A549 (cell line): ENCODE results near the gene RAET1L. TPM values are rescaled to one million over a fixed set of nuclear protein-coding genes. Genes with fewer than 3 reads are reported as not detected.

ENCODE experiments used
- ATAC-seq, 2 experiments: fragments of 200-7000 bp in 1 of 2; fragments of >200 bp in 1 of 2; cut with Nextera tagmentation in 1 of 2; cut with Tn5 transposase in 1 of 2; 3 replicates each; pipeline versions ENCODE4 v1.8.0 to v1.9.1; 2018 to 2020; ENCODE audit warnings: mild to moderate bottlenecking in 1 of 2, moderate library complexity in 1 of 2
- CTCF ChIA-PET: fragments of 300-600 bp; sonication (Branson Sonifier 250); formaldehyde crosslinking; extraction: SDS; loops from one replicate; lab custom pipeline; 2021; ENCODE audit warnings: antibody characterized with exemption, inconsistent platforms; lab: Yijun Ruan, JAX
- POLR2A ChIA-PET: fragments of 350-600 bp; formaldehyde crosslinking; extraction: SDS; loops from one replicate; lab custom pipeline; 2021; ENCODE audit warnings: antibody characterized with exemption, inconsistent platforms; lab: Yijun Ruan, JAX
- DNase-seq, 2 experiments: peaks; one replicate each; pipeline versions ENCODE4 v3.0.0 to v3.0.0-alpha.2; 2011 to 2016; ENCODE audit warnings: low read depth in 1 of 2, low spot score in 1 of 2
- FAIRE-seq: peaks from 2 replicates; lab custom pipeline; 2011; peaks lifted over from hg19 to GRCh38; lab: Jason Lieb, UNC
- H3K27ac ChIP-seq, 2 experiments: fragments of >200 bp; sonication (Bioruptor Twin); formaldehyde crosslinking; 3 replicates each; pipeline ENCODE4 v1.5.1; 2016 to 2017
- H3K4me1 ChIP-seq: fragments of >200 bp; sonication (Bioruptor Twin); formaldehyde crosslinking; 3 replicates; pipeline ENCODE4 v1.6.1; 2016
- H3K4me2 ChIP-seq: fragments of >200 bp; sonication (Bioruptor Twin); formaldehyde crosslinking; 3 replicates; pipeline ENCODE4 v1.6.1; 2016
- H3K4me3 ChIP-seq: fragments of >200 bp; sonication (Bioruptor Twin); formaldehyde crosslinking; 3 replicates; pipeline ENCODE4 v1.5.1; 2016
- H3K9me3 ChIP-seq: fragments of >200 bp; sonication (Bioruptor Twin); formaldehyde crosslinking; 3 replicates; pipeline ENCODE4 v1.6.1; 2016
- BHLHE40 ChIP-seq: IDR thresholded peaks from 2 replicates; pipeline ENCODE4 v1.6.1; 2012; ENCODE audit warnings: low read depth, low read length, inconsistent platforms
- CBX8 ChIP-seq: fragments of 200-600 bp; sonication (generic); IDR thresholded peaks from 2 replicates; pipeline ENCODE4 v1.6.1; 2016
- CHD4 ChIP-seq: fragments of 200-600 bp; sonication (generic); IDR thresholded peaks from 2 replicates; pipeline ENCODE4 v1.6.1; 2016; ENCODE audit warnings: antibody characterized with exemption, mild to moderate bottlenecking, borderline replicate concordance
- ELK1 ChIP-seq: fragments of 150-350 bp; IDR thresholded peaks from 2 replicates; pipeline ENCODE4 v1.6.1; 2014; ENCODE audit warnings: low read depth, mild to moderate bottlenecking, low read length
- FOXS1 ChIP-seq: fragments of 250-450 bp; sonication (Bioruptor Pico); IDR thresholded peaks from 2 replicates; pipeline ENCODE4 v1.5.0; 2020; ENCODE audit warnings: mild to moderate bottlenecking, moderate library complexity
- HMGXB4 ChIP-seq: fragments of 250-450 bp; sonication (Bioruptor Pico); IDR thresholded peaks from 2 replicates; pipeline ENCODE4 v1.5.0; 2021; ENCODE audit warnings: mild to moderate bottlenecking, moderate library complexity, borderline replicate concordance
- HOXB5 ChIP-seq: fragments of 250-450 bp; sonication (Bioruptor Pico); IDR thresholded peaks from 2 replicates; pipeline ENCODE4 v1.5.0; 2020; ENCODE audit warnings: mild to moderate bottlenecking, moderate library complexity
- JUN ChIP-seq, 2 experiments: fragments of >200 bp; sonication (Bioruptor Twin); formaldehyde crosslinking; IDR thresholded peaks; 2 replicates in 1 of 2; 3 replicates in 1 of 2; pipeline ENCODE4 v1.6.1; 2016 to 2017
- KDM1A ChIP-seq: fragments of 200-600 bp; sonication (generic); IDR thresholded peaks from 2 replicates; pipeline ENCODE4 v1.6.1; 2016; ENCODE audit warnings: low read depth, mild to moderate bottlenecking
- NFE2L2 ChIP-seq: fragments of 150-350 bp; conservative IDR thresholded peaks from 2 replicates; pipeline ENCODE4 v1.6.1; 2014; ENCODE audit warnings: low read length
- NPAS2 ChIP-seq: fragments of 250-450 bp; sonication (Bioruptor Pico); IDR thresholded peaks from 2 replicates; pipeline ENCODE4 v1.8.0; 2022; ENCODE audit warnings: mild to moderate bottlenecking, moderate library complexity, borderline replicate concordance
- POLR2A ChIP-seq: IDR thresholded peaks from 2 replicates; pipeline ENCODE4 v1.6.1; 2012; ENCODE audit warnings: mild to moderate bottlenecking, low read length
- RNF2 ChIP-seq: fragments of 200-600 bp; sonication (generic); IDR thresholded peaks from 2 replicates; pipeline ENCODE4 v1.6.1; 2016; ENCODE audit warnings: low read depth, mild to moderate bottlenecking, antibody characterized with exemption, moderate library complexity, borderline replicate concordance
- ZFP36 ChIP-seq: fragments of 450-650 bp; IDR thresholded peaks from 2 replicates; pipeline ENCODE4 v1.6.1; 2014; ENCODE audit warnings: borderline replicate concordance; ENCODE audit not compliant: partially characterized antibody
- WGBS: methylation state at CpG from one replicate; pipeline ENCODE4 v1.1.6; 2017; ENCODE audit errors: missing lambda C conversion rate; 5-methylcytosine and 5-hydroxymethylcytosine counted together
- polyA plus RNA-seq, 4 experiments: library from polyadenylated mRNA; depleted of rRNA in 3 of 4; stranded (reverse); fragments of >200 nt; fragmentation: RNase III in 1 of 4; extraction: RNeasy Plus Mini Kit Qiagen cat#74134 plus additional on column Dnase treatment in 1 of 4; gene quantifications; 2 replicates in 3 of 4; 3 replicates in 1 of 4; pipeline ENCODE4 v1.2.3, GENCODE V29; 2011 to 2017
- TF ChIP-seq, protein P1 (sequence below): fragments of 250-450 bp; sonication (Bioruptor Pico); IDR thresholded peaks from 2 replicates; pipeline ENCODE4 v1.5.0; 2020; ENCODE audit warnings: low read depth, mild to moderate bottlenecking, moderate library complexity

The RAET1L gene
- polyA plus RNA-seq, 2 of the 4 experiments (the other 2 are of a cell fraction): 0.22 TPM; not detected in 1

DNA sequence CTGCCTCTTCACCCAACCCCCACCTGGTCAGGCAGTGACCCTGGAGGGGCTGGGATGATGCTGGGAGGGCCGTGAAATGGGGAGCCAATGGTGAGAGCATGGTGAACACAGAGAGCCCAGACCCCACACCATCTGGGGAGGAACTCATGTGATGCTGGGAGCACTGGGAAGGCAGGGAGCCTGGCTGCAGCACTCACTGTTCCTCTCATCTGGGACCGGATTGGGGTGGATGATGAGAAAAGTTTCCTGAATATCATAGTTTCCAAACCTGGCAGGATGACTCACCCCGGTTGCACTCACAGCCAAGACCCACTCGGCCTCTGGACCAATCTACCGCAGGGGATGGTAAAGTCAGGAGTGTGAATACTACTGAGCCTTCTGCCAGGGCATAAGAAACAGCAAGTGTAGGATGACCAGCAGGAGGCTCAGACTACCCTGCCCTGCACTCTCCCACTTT, 39.8 kb downstream of the RAET1L start:
- peak; percentile 57 to 67; a peak in 4 of 6 replicates for ATAC-seq
- no peak for DNase-seq
- FAIRE-seq: no peak
- Histone ChIP-seq H3K27ac (no peak overlapping the region), H3K4me2 (no peak overlapping the region), H3K4me1 (0 out of 3 replicates have a peak, but pooled peaks cover 6% of the 10 kb centered on the region), H3K4me3 (no peak overlapping the region)
- CTCF ChIA-PET: interaction anchor here (1.4 kb wide), 1 partner anchor 21 kb away, joined by 3 read pairs; no protein-coding TSS in a partner anchor
- TF ChIP-seq CBX8 (0 out of 2 replicates have a peak, but pooled peaks have one; percentile 4), HMGXB4 (CRISPR knock-in tag) (no peak)
- TF ChIP-seq, all 56 proteins: peak for 1
- peaks cover 14% of the 10 kb centered on the region; the same call in 2 of the 3 replicates for H3K9me3 ChIP-seq
- POLR2A ChIA-PET: no interaction called here
- WGBS: 13% methylated on average over 5 of the region's 5 CpGs

DNA sequence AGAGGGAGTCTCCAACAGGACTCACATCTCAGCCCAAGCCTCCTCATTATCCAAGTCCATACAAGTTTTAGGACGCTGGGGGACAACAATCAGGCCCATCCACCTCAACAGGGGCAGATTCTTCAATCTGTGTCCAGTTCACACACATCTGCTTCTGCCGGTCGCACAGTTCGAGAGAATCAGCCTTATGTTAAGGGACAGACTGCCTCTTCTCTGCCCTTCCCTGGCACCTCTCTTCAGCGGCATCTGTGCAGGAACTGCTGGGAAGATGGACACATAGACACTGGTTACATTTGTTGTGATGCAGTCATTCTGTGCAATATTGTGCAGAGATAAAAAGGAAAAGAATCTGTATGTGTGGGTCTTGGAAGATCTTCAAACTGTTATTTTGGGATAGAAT, 40.6 kb downstream of the RAET1L start:
- Histone ChIP-seq H3K4me2 (no peak overlapping the region), H3K27ac (no peak overlapping the region), H3K4me3 (no peak overlapping the region), H3K9me3 (peaks cover 14% of the 10 kb centered on the region; the same call in 2 of the 3 replicates), H3K4me1 (0 out of 3 replicates have a peak, but pooled peaks cover 2% of the 10 kb centered on the region)
- ATAC-seq: no peak
- ChIA-PET POLR2A (no interaction called here), CTCF (no interaction called here)
- WGBS: 88% methylated on average over 4 of the region's 5 CpGs
- no peak for DNase-seq
- FAIRE-seq: no peak
- TF ChIP-seq NFE2L2: no peak
- no peak for TF ChIP-seq RNF2
- no peak for TF ChIP-seq BHLHE40
- TF ChIP-seq, protein P1, sequence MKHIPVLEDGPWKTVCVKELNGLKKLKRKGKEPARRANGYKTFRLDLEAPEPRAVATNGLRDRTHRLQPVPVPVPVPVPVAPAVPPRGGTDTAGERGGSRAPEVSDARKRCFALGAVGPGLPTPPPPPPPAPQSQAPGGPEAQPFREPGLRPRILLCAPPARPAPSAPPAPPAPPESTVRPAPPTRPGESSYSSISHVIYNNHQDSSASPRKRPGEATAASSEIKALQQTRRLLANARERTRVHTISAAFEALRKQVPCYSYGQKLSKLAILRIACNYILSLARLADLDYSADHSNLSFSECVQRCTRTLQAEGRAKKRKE (CRISPR knock-in tag): no peak
- TF ChIP-seq CHD4: no peak
- no peak for TF ChIP-seq POLR2A
- TF ChIP-seq JUN (IDR thresholded peaks at IDR 0.05): no peak
- TF ChIP-seq FOXS1 (CRISPR knock-in tag): no peak
- no peak for TF ChIP-seq ELK1
- TF ChIP-seq HOXB5: no peak
- no peak for TF ChIP-seq NPAS2 (CRISPR knock-in tag)
- no peak for TF ChIP-seq KDM1A
- TF ChIP-seq ZFP36: no peak

GRCh38 chr6:149983145-149983544, 42.2 kb downstream of the RAET1L start:
- Histone ChIP-seq H3K4me2 (no peak overlapping the region), H3K27ac (no peak overlapping the region), H3K4me1 (no peaks in the 10 kb centered on the region), H3K4me3 (no peak overlapping the region), H3K9me3 (peaks cover 8% of the 10 kb centered on the region; the same call in 2 of the 3 replicates)
- ChIA-PET POLR2A (no interaction called here), CTCF (interaction anchor here (0.5 kb wide), 1 partner anchor 12 kb away, joined by 3 read pairs; no protein-coding TSS in a partner anchor)
- DNase-seq: no peak
- ATAC-seq: no peak
- 41% methylated on average over 8 of the region's 9 CpGs for WGBS
- TF ChIP-seq CHD4 (no peak), CBX8 (0 out of 2 replicates have a peak, but pooled peaks have one; percentile 19)
- no peak for FAIRE-seq

DNA sequence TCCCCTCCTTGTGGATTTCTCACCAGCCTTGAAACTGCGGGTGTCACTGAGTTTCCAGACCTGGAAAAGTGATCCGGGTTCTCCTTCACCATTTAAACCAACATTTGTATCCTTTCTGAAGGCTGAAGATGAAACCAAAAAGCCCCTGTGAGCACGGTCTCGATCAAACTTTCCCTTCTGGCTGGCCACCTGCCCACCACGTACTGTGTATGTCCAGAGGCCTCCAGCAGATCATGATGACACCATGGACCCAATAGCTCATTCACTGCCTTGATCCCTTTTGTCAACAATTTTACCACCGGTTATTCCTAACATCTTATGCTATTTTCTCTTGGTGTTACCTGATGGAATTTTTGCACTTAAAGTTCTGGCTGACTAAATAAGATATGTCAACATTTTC, 46.0 kb downstream of the RAET1L start:
- ChIA-PET CTCF (no interaction called here), POLR2A (no interaction called here)
- WGBS: 40% methylated on average over 6 of the region's 6 CpGs
- no peak overlapping the region for H3K4me2 ChIP-seq
- H3K9me3 ChIP-seq: no peaks in the 10 kb centered on the region
- DNase-seq: no peak
- H3K4me3 ChIP-seq: no peak overlapping the region
- TF ChIP-seq KDM1A: no peak
- H3K4me1 ChIP-seq: no peaks in the 10 kb centered on the region
- ATAC-seq: no peak
- no peak overlapping the region for H3K27ac ChIP-seq
- no peak for FAIRE-seq
